Left ventricle myocardium inferior (tissue), 1 donor: ENCODE measurements around the gene MGAT5B. TPM values are rescaled to one million over a fixed set of nuclear protein-coding genes. Genes with fewer than 3 reads are reported as not detected.
A peak's percentile ranks its signal among the peaks of the same experiment; 100 is the strongest.

ENCODE experiments used
- DNase-seq: peaks from one replicate; pipeline ENCODE4 v3.0.0-alpha.2; 2020
- H3K27ac ChIP-seq: fragments of 200-600 bp; replicated peaks from 2 replicates; pipeline ENCODE4 v1.8.0; 2021
- H3K27me3 ChIP-seq: fragments of 200-600 bp; 2 replicates; pipeline ENCODE4 v1.8.0; 2021; ENCODE audit warnings: low read depth
- H3K36me3 ChIP-seq: fragments of 200-600 bp; 2 replicates; pipeline ENCODE4 v1.8.0; 2021
- H3K4me1 ChIP-seq: fragments of 200-600 bp; 2 replicates; pipeline ENCODE4 v1.8.0; 2021
- H3K4me3 ChIP-seq: fragments of 200-600 bp; 2 replicates; pipeline ENCODE4 v1.8.0; 2021; ENCODE audit warnings: mild to moderate bottlenecking, moderate library complexity
- H3K9me3 ChIP-seq: fragments of 200-600 bp; replicated peaks from 2 replicates; pipeline ENCODE4 v1.8.0; 2021
- intact Hi-C: fragments of 100-400 bp; cut with micrococcal nuclease; formaldehyde crosslinking; loops from one replicate; pipeline ENCODE4 v1.11.0; 2022
- total RNA-seq: library from RNA; stranded (reverse); fragmentation: NEBNext Ultra II Directional; extraction: Animal tissue kit (Norgen Biotek cat#: 25700); gene quantifications from one replicate; pipeline ENCODE4 v1.2.1, GENCODE V29; 2021
- TF ChIP-seq, protein P1 (sequence below): fragments of 200-600 bp; IDR thresholded peaks from 2 replicates; pipeline ENCODE4 v1.8.0; 2021; ENCODE audit warnings: antibody characterized with exemption, mild to moderate bottlenecking, borderline replicate concordance
- donor health status: DM: no; HTN: yes; CAD: no; lungs with severe emphysema.

Gene MGAT5B
- total RNA-seq, 1 donor from 2014 or later, result 0.08 TPM

- H3K4me3 ChIP-seq, result no peak overlapping the region
- H3K27ac ChIP-seq, result no peak overlapping the region
- DNase-seq, result no peak
- TF ChIP-seq, protein P1, sequence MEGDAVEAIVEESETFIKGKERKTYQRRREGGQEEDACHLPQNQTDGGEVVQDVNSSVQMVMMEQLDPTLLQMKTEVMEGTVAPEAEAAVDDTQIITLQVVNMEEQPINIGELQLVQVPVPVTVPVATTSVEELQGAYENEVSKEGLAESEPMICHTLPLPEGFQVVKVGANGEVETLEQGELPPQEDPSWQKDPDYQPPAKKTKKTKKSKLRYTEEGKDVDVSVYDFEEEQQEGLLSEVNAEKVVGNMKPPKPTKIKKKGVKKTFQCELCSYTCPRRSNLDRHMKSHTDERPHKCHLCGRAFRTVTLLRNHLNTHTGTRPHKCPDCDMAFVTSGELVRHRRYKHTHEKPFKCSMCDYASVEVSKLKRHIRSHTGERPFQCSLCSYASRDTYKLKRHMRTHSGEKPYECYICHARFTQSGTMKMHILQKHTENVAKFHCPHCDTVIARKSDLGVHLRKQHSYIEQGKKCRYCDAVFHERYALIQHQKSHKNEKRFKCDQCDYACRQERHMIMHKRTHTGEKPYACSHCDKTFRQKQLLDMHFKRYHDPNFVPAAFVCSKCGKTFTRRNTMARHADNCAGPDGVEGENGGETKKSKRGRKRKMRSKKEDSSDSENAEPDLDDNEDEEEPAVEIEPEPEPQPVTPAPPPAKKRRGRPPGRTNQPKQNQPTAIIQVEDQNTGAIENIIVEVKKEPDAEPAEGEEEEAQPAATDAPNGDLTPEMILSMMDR, result no peak
- peaks cover 11% of the 10 kb centered on the region for H3K4me1 ChIP-seq
- H3K27me3 ChIP-seq, result peaks cover 37% of the 10 kb centered on the region
- no peaks in the 10 kb centered on the region for H3K9me3 ChIP-seq
- no peaks in the 10 kb centered on the region for H3K36me3 ChIP-seq
- intact Hi-C loops, result no loop called here
Measured at GRCh38 chr17:76864024-76864423, 4.2 kb upstream of the MGAT5B start.

DNA sequence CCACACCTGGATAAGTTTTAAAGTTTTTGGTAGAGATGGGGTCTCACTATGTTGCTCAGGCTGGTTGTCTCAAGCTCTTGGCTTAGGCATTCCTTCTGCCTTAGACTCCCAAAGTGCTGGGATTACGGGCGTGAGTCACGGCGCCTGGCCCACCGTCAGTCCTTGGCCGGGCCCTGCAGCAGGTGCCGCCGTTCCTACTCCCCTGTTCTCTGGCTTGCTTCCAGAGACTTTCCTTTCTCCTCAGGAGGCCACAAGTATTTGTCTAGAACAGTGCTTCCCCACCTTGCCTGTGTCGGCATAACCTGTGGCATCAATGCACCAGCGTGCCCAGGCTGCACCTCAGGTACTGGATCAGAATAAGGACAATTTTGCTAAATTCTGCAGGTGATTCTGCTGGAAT is 3.0 kb upstream of the MGAT5B start:
- H3K9me3 ChIP-seq, result no peaks in the 10 kb centered on the region
- H3K4me3 ChIP-seq, result no peak overlapping the region
- no peaks in the 10 kb centered on the region for H3K36me3 ChIP-seq
- peaks cover 22% of the 10 kb centered on the region for H3K4me1 ChIP-seq
- no peak overlapping the region for H3K27ac ChIP-seq
- intact Hi-C loops, result no loop called here
- no peak for DNase-seq
- TF ChIP-seq, protein P1, result no peak
- H3K27me3 ChIP-seq, result peaks cover 49% of the 10 kb centered on the region

DNA sequence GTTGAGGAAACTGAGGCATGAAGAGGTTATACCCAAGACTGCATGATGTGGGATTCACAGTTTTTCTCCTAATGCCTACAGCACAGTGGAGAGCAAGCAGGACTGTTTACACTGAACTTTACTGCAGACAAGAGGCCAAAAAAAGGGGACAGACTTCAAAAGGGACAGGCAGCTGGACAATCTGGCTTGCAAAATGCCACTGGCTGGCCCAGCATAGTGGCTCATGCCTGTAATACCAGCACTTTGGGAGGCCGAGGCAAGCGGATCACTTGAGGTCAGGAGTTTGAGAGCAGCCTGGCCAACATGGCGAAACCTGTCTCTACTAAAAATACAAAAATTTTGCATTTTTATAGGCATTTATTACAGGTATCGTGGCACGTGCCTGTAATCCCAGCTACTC is 2.0 kb upstream of the MGAT5B start:
- Histone ChIP-seq H3K4me1 (peaks cover 23% of the 10 kb centered on the region), H3K36me3 (no peaks in the 10 kb centered on the region), H3K4me3 (no peak overlapping the region), H3K27ac (no peak overlapping the region), H3K9me3 (no peaks in the 10 kb centered on the region), H3K27me3 (peaks cover 59% of the 10 kb centered on the region)
- TF ChIP-seq, protein P1, result no peak
- intact Hi-C loops, result no loop called here
- DNase-seq, result no peak

- TF ChIP-seq, protein P1, result no peak
- Histone ChIP-seq H3K4me3 (no peak overlapping the region), H3K27me3 (peaks cover 67% of the 10 kb centered on the region), H3K27ac (no peak overlapping the region), H3K4me1 (peaks cover 23% of the 10 kb centered on the region), H3K36me3 (no peaks in the 10 kb centered on the region), H3K9me3 (no peaks in the 10 kb centered on the region)
- intact Hi-C loops, result no loop called here
- DNase-seq, result no peak
Measured at GRCh38 chr17:76866774-76867577, 1.2 kb upstream of the MGAT5B start.

DNA sequence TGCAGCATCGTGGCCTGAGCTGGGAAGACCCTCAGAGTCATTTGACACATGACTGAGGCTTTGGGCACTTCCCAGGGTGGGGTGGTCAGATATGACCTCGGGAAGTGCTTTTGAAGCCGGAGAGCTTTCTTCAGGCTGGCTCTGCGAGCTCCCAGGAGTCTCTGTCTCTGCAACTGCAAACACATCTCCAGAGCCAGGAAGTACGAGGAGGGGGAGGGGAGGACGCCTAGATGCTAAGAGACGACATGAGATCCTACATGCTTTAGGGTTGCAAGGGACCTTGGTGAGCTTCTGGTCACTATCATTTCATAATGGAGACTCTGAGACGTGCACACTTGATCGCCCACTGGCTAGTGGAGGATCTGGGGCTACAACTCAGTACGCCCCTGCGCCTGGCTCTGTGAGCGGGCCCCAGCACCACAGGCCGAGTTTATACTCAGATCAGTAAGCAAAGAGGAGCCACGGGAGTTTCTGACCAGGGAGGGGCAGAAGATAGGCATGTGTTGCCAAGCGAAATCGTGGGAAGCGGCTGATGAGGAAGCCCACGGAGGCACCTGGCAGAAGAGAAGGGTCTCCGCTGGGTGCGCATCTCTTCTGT is 527 bp upstream of the MGAT5B start:
- TF ChIP-seq, protein P1, result no peak
- peaks cover 23% of the 10 kb centered on the region for H3K4me1 ChIP-seq
- peaks cover 74% of the 10 kb centered on the region for H3K27me3 ChIP-seq
- peak overlapping the region; percentile 57 for H3K4me3 ChIP-seq
- no peak for DNase-seq
- H3K9me3 ChIP-seq, result no peaks in the 10 kb centered on the region
- H3K27ac ChIP-seq, result no peak overlapping the region
- H3K36me3 ChIP-seq, result no peaks in the 10 kb centered on the region
- intact Hi-C loops, result no loop called here
